ENCODE data around the gene PLXNB3.

GRCh38 chrX:153732401-153732800 is 31.6 kb upstream of the PLXNB3 start:
- no peak for TF ChIP-seq CTCF (IDR thresholded peaks at IDR 0.05)
- no peak for TF ChIP-seq POLR2A (IDR thresholded peaks at IDR 0.05)

Data from adrenal gland (tissue), 5 donors.